ENCODE measurements around the gene CDRT4. TPM values are rescaled to one million over a fixed set of nuclear protein-coding genes. Genes with fewer than 3 reads are reported as not detected.
A peak's percentile ranks its signal among the peaks of the same experiment; 100 is the strongest.

Gene CDRT4
- total RNA-seq, 2 donors from 2014 or later: 1.7 to 4.9 TPM

DNA sequence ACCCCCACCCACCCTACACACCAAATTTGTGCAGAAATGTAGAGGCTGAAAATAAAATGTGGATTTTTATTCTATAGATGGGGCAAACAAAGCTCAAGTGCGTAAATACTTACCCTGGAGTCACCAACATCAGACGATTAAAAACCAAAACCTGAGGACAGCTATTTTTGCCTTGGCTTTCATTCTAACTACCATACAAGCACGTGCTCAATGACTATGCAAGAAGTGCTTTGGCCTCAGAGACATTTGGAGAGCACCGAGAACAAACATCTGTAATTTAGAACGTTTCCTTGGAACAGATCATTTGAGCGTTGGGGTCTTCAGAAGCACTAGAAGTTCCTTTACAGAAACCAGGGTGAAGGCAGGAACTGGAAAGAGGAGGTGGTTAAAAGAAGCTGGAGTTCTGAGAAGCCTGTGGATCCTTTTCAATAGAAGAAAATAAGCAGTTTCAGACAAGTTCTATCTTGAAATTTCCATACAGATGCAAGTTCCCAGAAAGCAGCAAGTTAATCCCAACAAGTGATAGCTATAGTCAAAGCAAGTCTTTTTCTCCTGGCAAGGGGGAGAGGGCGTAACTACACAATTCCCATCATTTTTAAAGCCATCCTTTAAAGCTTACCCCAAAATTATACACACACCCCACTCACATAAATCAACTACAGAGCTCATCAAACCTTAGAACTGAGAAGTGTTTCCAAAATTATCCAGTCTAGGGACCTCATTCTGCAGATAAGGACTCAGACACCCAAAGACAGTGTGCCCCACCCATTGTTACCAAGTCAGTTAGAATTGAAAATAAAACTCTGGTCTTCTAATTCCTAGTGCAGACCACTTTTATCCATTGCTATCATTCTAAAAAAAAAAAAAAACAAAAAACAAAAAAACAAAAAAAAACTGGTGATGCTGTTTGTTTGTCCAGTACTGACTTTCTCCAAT, 29.6 kb upstream of the CDRT4 start:
- DNase-seq (no peak), ATAC-seq (peak in 1 of 2 donors; percentile 48)
- intact Hi-C loops (cut with DNase I): no loop called here

DNA sequence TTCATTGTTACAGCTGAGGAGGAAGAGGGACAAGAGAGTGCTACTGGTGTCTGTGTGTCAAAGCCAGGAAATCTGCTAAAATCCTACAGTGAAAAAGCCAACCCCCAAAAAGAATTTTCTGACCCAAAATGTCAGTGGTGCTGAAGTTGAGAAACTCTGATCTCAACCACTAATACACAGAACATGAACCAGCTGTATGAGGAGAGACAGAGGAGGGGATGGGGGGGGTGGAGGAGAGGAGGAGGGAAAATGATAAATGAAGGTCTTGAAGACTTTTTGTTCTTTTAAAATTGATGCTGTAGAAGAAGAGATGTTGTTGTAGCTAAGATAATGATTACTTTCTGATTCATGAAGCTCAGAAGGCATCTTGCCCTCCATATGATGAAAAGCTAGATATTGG, 27.4 kb upstream of the CDRT4 start:
- intact Hi-C loops (cut with DNase I): no loop called here
- no peak for ATAC-seq
- no peak for DNase-seq

DNA sequence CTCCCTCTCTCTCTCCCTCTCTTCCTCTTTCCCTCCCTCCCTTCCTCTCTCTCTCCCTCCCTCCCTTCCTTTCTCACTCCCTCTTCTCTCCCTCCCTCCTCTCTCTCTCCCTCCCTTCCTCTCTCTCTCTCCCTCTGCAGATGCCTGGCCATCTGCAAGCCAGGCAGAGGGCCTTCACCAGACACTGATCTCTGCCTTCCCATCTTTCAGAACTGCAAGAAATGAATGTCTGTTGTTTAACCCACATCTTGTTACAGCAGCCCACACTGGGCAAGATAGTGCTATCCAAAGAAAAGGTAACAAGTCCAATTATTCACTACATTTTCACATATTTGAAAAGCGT, 26.2 kb upstream of the CDRT4 start:
- no peak for DNase-seq
- intact Hi-C loops (cut with DNase I): no loop called here
- no peak for ATAC-seq

DNA sequence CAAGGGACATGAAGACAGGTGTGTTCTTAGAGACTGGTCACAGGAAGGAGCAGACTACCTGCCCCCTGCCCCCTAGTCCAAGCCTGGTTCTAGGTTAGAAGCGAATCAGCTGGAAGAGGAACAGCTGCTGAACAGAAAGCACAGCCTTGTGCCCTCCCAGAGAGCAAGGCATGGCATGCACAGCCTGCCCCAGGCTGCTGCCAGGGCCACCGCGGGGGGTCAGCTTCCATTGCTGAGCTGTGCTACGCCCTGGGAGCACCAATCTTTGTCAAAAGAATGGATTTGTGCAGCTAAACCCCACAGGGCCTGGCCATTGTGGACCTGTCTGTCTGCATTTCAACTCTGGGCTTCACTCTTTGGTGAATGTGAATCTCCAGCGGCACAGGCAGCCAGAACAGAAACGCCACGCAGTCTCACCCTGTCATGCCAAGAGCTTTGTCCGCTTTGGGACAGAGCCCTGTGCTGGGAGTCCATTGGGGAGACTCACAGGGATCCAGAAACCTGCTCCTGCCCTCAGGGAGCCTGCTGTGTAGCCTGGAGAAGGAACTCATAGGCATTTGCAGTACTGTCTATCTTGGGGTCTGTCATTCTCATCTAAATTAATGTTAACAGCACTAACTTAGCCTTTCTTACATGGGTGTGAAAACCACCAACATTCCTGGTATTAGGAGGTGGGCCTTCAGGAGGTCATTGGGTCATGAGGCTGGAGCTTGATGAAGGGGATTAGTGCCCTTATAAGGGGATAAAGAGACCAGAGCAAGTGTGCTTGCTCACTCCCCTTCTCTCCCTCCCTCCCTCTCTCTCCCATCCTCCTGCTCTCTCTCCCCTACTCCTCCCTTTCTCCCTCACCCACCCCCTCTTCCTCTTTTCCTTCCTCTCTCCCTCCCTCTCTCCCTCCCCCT, 25.6 kb upstream of the CDRT4 start:
- intact Hi-C loops (cut with DNase I): no loop called here
- no peak for ATAC-seq
- DNase-seq: no peak

DNA sequence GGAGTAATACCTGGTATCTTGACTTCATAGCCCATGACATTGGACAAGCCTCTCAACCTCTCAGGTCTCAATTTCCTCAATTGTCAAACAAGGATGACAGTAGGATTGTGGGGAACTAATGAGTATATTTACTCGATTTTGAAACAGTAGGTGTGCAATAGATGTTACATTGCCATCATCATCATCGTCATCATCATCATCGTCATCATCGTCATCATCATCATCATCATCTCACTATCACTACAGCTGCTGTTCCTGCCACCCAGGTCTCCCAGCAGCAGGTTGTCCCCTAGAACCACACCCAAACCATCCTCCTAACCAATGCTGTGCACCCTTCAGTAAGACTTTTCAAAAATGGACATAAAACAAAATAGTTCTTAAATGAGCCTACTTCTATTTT, 24.8 kb upstream of the CDRT4 start:
- ATAC-seq (no peak), DNase-seq (no peak)
- intact Hi-C loops (cut with DNase I): no loop called here

DNA sequence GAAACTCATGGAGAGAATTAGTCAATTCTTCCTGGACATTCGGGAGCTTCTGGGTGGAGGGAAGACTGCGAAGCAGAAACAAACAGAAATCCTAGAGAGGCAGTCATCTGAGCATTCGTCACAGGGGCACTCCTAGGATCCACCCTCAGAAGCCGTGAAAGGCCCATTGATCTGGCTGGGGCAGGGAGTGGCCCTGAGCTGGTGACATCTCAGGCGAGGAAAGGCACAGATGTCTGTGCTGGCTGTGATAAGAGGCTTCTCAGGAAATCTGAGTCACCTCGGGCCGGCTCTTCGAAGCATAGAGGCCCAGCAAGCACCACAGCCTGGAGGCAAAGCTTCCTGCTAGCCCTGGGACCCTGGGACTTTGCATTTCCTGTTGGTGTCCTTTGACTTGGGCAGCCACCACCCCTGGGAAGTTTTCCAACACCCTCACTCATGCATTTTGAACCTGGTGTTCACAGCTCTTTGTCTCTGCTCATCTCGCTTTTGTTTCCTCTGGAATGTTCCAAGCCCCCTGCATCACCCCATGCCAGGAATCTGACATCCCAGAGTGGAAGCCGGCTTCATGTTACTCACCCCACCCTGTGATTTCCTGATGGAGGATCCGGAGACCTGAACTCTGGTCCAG, 23.3 kb upstream of the CDRT4 start:
- intact Hi-C loops (cut with DNase I): no loop called here
- ATAC-seq: peak; percentile 72 to 97
- DNase-seq: peak; percentile 88

DNA sequence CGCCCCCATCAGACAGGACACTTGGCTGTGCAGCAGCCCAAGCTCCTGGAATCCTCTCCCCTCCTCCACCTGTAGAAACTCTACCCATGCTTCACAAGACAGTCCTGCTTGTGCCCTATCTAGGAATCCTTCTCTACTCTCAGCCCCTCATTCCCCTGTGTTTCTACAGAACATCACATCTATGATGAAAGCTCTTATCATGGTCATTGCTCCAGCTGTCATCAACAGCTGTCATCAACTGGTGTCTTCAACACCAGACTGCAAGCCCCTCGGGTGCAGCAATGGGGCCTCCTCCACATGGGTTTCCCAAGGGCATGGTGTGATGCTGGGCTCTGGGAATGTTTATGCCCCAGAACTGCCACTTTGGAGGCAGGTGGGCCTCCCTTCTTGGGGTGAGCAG, 21.1 kb upstream of the CDRT4 start:
- ATAC-seq: no peak
- no peak for DNase-seq
- intact Hi-C loops (cut with DNase I): no loop called here

DNA sequence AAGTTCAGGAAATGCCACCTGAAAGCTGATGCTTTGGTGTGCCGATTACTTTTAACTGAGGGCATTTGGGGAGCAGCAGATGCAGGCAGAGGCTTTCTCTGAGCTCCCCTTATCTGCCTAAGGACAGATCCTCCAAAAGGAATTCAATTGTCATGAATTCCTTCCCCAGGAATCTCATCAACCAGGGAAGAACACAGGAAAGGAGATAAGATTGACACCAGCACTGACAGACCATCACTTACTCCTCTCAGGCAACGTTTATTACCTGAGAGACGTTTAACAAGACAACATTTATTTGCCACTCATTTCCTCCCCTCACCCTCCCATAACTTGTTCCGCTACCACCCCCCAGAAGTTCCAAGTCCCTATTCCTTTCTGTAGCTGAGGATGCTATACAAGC, 17.6 kb upstream of the CDRT4 start:
- DNase-seq (no peak), ATAC-seq (no peak)
- intact Hi-C loops (cut with DNase I): no loop called here

DNA sequence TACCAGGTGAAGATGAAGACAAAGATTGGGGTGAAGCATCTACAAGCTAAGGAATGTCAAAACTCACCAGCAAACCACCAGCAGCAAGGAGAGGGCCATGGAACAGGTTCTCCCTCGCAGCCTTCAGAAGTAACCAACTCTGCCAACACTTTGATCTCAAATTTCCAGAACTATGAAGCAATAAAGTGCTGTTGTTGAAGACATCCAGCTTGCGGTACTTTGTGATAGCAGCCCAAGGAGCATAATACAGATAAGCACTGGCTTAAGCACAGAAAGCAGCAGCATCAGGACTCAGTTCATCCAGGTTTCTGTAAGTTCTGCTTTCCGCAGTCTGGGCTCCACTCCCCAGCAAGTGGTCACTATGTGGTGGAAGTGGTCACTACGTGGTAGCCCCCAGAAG, 16.0 kb upstream of the CDRT4 start:
- ATAC-seq (no peak), DNase-seq (no peak)
- intact Hi-C loops (cut with DNase I): no loop called here

DNA sequence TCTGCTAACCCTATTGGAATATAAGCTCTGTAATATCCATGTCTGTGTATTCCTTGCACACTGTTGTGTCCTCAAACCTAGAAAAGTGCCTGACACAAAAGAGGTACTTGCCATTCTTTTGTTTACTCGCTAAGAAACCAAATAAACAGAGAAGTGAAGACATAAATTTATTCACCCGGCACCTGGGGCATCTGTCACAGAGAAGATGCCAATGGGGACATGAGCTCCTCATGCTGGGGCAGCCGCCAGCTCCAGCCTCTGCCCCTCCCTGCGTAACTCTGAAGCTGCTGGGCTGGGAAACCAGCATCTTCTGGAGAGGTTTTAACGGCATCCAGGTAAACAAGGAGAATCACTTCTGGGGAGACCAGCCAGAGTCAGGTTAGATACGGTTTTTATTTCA, 15.1 kb upstream of the CDRT4 start:
- DNase-seq (no peak), ATAC-seq (no peak)
- intact Hi-C loops (cut with DNase I): no loop called here

DNA sequence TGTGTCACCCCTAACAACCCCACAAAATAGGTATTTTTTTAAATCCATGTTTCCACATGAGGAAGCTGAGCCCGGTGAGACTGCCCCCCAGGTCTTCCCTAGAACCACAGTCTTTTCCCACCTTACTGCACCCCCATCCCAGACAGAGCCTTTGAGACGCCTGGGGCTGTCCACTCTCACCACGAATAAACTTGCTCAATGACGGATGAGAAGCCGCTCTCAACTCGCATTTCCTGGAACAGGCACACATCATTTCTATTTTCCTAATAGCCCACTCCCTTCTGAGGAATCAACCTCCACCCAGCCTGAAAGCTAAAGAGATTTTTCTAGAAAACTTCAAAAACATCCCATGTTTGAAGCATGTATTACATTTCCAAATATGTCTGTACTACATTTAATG, 14.1 kb upstream of the CDRT4 start:
- intact Hi-C loops (cut with DNase I): no loop called here
- ATAC-seq (no peak), DNase-seq (no peak)

DNA sequence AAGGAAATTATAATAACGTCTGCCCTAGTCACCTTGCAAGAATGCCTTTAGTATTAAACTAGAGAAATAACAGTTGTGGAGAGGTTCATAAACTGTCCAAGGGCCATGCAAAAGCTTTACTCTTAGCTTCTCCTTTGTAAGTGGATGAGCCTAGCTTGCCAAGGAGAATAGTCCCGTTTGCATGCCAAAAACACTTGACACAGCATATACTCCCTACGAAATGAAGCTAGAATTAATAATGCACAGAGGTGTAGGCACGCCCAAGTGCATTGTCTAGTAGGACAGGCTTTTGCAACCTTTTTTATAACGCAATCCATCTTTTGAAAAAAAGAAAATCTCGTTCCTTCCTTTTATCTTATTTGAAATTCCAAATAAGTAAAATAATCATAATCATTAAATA, 12.8 kb upstream of the CDRT4 start:
- intact Hi-C loops (cut with DNase I): no loop called here
- DNase-seq (no peak), ATAC-seq (no peak)

DNA sequence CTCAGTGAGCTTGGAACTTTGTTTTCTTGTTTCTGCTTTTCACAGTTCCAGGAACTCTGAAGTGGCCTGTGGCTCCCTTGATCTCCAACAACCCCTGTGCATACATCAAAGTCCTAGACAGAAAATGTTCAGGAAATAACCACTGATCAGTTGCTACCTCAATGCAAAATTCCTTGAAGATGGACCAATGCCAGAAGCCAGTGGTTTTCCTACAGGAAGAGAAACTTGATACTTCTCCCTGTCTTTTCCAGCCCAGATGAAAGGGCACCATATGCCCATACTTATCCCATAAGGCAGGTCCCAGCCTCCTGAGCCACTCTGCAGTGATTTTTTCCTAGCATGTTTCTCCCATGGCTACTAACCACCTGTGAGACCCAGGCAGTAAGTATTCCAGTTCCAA, 12.3 kb upstream of the CDRT4 start:
- intact Hi-C loops (cut with DNase I): no loop called here

DNA sequence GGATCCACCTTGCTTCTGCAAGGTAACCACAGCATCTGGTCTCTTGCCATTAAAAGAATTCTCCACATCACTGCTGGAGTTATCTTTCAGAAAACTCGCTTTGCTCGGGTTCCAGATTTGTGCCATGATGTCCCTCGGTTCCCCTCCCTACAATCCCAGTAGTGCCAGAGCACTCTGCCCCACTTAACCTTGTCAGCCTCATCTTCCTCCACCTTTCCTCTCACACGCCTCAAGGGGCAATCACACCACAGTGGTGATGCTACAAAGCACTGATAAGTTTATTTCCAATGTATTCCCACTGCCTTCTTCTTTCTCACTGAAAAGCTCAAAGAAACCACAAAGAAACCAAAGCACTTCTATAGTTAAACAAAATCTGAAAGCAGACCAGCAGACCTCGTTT, 11.4 kb upstream of the CDRT4 start:
- ATAC-seq (peak; percentile 59 to 80), DNase-seq (no peak)
- intact Hi-C loops (cut with DNase I): no loop called here

More for the DNA sequence above, 12.3 kb upstream of the CDRT4 start:
- ATAC-seq: no peak
- no peak for DNase-seq

DNA sequence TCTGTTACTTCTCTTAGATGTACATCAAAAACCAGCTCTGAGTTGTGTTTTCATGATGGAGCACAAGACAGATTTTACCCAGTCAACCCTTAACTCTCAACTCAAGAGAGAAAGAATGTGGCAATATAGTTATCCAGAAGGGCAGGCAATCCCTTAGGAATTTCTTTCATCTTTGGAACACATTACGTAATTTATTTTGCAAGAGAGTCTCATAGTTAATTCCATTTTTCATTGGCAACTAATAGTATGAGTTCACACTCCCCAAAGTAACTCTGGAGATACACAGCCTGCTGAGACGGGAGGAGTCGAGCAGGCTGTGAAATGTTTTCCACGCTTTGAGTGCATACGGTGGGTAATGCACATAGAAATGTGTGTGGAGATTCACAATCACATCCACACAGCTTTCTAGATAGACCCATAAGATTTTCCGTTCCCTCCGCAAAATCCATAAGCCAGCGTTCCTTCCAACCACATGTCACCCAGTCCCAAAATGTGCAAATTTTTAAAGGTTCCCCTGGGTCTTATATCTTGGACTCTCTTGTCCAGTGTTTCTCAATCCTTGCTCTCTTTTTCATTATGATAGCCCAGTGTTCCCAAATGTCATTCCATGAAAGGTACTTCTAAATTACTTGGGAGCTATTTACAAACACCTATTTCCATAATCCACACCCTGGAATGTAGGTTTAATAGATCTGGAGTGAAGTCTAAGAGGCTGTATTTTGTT, 8.4 kb upstream of the CDRT4 start:
- DNase-seq: no peak
- intact Hi-C loops (cut with DNase I): no loop called here
- peak; percentile 79 to 89 for ATAC-seq

DNA sequence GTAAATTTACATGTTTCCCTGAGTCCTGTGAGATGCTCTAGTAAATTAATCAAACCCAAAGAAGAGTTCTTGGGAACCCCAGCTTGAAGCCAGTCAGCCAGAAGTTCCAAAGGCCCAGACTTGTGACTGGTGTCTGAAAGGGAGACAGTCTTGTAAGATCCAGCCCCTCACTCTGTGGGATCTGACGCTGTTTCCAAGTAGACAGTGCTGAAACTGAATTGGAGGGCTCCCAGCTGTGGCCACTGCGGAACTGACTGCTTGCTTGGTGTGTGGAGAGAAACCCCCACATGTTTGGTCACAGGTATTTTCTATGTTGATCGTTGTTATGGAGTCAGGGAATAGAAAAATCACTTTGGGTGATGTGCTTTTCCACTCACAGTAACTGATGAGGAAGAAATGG, 5.5 kb upstream of the CDRT4 start:
- ATAC-seq (no peak), DNase-seq (no peak)
- intact Hi-C loops (cut with DNase I): no loop called here

DNA sequence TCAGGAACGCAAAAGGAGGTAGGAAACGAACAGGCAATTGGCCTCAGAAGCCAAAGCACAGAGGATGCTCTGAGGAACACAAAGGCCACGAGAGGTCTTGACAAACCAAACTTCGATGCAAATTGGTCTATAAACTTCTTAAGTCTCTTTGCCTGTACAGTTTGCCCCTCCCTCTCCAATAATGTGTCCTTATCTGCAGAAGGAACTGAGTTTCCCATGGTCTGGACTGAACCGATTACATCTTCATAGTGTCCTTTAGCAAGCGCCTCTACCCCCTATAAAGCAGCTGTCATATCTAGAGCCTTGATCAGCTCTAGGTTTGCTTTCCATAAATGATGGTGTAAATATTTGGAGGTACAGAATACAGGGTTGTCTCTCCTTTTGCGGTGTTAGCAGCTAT, 3.1 kb upstream of the CDRT4 start:
- DNase-seq: no peak
- no peak for ATAC-seq
- intact Hi-C loops (cut with DNase I): no loop called here

DNA sequence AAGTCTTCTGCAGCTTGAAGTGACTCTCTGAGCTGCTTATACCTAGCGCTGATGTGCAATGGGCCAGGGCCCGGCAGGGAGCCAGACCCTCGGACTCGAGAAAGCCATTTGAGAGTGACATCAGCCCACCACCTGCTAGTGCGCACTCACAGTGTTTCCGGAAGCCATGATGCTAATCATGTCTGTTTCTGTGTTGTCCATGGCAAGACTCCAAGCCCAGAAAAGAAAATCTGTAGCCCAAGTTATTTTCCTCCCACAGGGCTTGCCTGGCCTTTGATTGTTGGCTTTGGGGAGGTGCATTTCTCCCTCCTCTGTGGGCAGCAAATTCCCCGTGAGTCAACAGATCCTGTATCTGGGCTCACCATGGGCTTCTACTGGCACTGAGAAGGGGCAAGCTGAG, 1.8 kb upstream of the CDRT4 start:
- intact Hi-C loops (cut with DNase I): no loop called here
- ATAC-seq: peak in 1 of 2 donors; percentile 54
- DNase-seq: peak; percentile 50

DNA sequence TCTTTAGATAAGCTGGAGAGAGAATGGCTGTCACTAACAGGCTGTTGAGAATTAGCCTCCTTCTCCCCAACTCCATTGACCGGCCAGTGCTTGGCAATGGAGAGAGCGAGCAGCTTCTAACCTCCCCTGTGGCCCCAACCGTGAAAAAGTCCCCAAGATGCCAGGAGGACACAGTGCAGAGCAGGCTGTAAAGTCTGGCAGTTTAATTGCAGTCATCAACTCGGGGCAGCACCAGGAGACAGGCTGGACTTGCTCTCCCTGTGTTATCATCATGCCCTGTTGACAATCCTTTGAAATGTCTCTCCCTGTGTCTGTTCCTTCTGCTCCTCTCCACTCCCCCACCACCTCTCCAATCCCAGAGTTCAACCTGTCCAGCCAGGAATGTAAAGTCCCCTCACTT, 705 bp upstream of the CDRT4 start:
- no peak for DNase-seq
- intact Hi-C loops (cut with DNase I): no loop called here
- no peak for ATAC-seq
